ENCODE results near the gene PRICKLE2.
"Not testable (repeated sequence)": the region's sequence is repeated elsewhere in the genome, so short reads cannot be mapped to it uniquely, and the experiment has no call there.

PRICKLE2 gene

DNA sequence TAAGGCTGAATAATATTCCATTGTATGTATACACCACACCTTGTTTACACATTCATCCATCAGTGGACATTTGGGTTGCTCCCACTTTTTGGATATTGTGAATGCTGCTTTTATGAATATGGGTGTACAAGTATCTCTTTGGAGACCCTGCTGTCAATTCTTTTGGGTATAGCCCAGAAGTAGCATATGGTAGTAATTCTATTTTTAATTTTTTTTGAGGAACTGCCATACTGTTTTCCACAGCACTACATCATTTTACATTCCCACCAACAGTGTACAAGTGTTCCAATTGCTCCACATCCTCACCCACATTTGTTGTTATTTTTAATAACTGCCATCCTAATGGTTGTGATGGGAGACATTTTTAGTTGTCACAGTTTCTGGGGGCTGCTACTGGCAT lies 132.1 kb downstream of the PRICKLE2 start:
- no peak for DNase-seq

DNA sequence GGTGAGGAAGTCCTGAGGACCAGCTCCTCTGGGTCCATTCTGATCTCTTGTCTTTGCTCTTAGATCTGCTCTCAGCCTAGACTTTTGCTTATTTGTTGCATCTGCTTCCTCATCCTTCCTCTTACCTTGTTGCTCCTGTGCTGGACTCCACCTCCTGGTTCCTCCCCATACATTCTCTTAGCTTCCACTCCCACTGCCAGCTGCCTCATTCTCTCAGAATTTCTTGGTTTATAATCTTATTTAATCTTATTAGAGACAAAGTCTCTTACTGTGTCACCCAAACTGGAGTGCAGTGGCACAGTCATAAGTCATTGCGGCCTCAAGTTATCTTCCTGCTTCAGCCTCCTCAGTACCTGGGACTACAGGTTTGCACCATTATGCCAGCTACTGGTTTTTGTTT lies 133.8 kb downstream of the PRICKLE2 start:
- DNase-seq, result no peak

DNA sequence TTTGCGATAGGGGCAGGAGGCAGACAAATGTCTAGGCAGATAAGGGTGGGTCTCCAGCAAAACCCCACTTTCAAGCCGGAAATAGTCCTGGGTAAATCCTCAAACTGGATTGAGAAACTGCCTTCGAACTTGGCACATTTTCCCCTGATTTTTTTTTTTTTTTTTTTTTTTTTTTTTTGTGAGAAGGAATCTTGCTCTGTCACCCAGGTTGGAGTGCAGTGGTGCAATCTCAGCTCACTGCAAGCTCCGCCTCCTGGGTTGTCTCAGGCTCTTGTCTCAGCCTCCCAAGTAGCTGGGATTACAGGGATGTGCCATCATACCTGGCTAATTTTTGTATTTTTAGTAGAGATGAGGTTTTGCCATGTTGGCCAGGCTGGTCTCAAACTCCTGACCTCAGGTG lies 135.9 kb downstream of the PRICKLE2 start:
- DNase-seq, result not testable (repeated sequence)

DNA sequence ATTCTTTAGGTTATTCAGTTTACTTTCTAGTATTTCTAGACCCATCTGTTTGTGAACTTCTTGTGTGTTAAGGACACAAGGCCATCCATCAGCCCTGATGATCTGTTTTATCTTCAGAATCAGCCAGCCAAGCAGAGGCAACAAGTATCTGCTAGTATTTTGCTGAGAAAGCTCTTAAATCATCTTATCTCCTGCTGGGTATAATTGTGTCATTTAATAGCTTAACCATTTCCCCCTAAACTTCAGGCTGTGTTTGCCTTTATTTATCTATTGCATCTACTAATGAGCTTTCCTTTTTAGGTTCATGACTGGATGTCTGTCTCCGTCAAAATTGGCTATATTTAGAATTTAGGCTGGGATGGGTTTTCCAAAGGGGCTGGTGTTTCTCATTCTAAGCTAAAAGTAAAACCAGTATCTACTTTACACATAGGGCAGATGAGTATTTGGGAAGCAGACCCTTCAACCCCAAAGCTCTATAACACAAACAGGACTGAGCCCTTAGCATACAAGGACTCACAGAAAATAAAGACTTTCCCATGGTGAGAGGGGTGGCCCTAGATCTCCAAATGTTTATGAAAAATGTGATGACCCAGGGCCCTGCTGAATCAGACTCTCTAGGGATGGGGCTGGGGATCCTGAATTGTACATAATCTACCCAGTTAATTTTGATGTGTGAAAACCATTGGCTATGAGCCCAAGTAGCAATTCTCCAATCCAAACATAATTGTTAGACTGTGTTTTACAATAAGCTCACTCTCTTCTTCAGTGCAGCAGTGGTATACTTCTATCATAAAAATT lies 136.7 kb downstream of the PRICKLE2 start:
- DNase-seq, result no peak

DNA sequence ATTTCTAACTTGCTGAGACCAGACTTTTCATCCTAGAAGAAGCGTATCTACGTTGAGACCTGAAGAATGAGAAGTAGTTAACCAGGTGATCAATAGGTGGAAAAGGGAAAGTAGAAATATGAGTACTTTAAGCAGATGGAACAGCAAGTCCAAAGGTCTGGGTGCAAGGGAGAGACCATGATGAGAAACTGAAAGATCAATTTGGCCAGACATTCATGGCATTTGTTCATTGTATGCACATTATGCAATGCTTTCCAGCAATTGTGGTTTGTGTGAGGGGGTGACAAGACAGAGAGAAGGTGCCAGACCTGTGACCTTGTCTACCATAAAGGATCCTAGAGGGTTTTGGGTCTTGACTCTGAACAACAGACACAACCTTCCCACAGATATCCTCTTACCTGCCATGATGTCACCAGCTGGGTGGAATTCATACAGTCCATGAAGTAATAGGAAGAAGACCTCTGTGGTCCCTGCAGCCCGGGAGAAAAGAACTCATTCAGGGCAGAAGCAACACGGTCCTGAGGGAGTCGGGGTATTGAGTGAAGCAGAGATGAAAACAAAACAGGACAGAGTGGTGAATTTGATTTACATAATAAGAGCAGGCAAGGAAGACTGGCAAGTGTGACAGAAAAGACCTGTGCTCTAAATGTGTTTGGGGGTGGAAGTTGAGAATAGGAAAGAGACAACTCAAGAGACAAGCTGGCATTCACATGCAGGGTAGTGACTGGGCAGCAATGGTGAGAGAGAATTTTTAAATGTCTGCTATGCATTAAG lies 138.6 kb downstream of the PRICKLE2 start:
- no peak for DNase-seq

DNA sequence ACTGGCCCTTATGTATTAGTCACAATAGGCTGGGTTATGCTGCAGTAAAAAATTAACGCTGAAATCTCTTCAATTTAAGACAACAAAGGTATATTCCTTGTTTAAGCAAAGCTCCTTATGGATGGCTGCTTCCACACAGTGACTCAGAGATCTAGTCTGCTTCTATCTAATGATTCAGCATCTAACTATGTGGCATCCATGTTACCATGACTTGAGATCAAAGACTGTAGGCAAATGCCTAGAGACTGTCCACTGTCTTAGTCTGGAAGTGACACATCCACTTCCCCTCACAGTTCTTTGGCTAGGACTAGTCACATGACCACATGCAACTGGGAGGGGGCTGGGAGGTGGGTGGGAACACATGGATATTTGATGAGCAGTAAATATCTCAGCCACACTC lies 140.6 kb downstream of the PRICKLE2 start:
- DNase-seq, result no peak

DNA sequence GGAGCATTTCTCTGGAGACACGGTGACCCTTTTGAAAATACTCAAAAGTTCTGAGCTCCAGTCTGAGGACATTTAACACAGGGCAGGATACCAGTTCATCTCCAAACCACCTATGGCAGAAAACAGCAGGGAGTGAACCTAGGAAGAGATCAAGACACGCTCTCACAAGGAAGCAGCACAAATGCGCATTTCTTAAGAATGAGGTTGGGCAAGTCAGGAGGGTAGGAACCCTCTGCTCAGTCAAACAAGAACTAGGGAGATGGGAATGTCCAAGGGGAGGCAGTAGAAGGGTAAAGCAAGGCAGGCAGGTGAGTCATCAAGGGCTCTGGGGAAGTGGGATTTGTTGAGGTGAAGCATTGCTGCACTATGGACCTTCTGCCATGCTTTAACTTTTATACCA lies 141.7 kb downstream of the PRICKLE2 start:
- DNase-seq, result no peak

DNA sequence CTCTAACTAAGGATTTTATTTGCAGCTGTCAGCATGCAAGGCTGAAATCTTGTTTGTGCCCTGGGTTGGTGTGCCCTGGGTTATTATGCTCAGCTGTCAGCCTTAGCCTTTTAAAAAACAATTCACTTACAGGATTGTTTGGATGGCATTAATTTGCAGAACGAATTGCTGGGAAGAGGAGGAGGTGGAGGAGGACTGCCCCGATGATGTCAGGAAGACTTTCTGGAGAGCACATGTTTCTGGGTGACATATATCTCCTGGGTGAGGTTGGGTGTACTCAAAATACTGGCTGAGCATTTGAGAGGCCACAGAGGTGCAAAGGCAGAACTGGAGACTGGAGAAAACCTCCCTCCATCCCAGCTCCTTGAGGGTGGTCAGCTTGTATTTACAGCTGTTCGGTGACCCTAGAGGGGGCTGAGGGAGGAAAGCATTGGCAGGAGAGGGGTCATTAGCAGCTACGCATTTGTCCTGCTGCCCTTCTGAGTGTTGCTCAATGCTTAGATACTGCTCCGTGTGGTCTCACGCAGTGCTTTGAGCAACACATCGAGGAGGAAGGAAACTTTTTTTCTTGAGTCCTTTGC lies 142.2 kb downstream of the PRICKLE2 start:
- DNase-seq, result no peak

DNA sequence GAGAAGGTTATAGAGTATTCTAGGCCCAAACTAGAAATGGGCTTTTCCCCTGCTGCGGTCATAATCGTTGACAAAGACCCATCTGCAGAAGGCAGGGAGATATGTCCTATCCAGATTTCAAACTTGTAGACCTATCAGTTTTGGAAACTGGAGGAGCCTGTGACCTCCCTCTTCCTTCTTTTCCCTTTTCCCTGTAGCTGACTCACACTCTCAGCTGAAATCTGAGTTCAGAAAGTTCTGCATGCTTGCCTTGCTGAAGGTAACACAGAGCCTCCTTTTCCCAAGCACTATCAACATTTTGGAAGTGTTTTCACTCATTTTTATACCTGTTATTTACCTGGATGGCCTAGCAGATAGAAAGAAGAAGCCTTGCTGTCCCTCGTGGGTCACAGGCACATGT lies 142.9 kb downstream of the PRICKLE2 start:
- no peak for DNase-seq

DNA sequence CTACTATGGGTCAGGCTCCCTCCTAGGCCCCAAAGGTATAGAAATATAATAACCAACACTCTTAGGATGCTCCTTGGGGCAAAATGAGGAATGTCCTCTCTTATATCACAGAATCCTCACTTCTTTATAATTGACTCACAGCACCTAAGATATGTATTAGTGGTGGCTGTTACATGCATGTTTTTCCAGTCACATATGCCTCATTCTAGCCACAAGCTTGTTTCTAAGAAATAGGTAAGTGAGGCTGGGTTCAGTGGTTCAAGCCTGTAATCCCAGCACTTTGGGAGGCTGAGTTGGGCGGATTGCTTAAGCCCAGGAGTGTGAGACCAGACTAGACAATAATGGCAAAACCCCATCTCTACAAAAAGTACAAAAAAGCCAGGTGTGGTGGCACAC lies 144.0 kb downstream of the PRICKLE2 start:
- no peak for DNase-seq

DNA sequence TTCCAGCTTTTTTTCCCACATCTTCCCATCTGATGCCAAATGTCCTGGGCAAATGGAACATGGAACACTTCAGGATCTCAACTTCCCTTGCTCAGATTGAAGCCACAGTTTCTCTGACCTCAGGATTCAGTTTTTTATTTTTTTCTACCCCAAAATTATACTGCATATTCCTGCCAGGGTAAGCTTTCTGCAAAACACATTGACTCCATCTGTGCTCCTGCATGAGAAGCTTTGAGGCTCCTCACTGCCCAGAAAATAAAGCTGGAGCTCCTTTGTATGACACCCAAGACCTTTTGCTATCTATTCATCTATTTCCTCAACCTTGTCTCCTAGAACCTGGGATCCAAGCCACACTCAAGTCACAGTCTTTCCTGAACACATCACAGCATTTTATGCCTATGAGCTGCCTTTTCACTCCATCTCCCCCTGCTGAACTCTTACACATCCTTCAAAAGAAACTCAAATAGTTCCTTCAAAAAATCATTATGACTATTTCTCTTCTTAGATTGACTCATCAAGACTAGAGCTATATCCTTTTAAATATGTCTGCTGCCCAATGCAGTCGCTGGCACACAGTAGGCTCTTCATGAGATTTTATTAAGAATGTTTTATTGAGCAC lies 144.5 kb downstream of the PRICKLE2 start:
- DNase-seq, result no peak

DNA sequence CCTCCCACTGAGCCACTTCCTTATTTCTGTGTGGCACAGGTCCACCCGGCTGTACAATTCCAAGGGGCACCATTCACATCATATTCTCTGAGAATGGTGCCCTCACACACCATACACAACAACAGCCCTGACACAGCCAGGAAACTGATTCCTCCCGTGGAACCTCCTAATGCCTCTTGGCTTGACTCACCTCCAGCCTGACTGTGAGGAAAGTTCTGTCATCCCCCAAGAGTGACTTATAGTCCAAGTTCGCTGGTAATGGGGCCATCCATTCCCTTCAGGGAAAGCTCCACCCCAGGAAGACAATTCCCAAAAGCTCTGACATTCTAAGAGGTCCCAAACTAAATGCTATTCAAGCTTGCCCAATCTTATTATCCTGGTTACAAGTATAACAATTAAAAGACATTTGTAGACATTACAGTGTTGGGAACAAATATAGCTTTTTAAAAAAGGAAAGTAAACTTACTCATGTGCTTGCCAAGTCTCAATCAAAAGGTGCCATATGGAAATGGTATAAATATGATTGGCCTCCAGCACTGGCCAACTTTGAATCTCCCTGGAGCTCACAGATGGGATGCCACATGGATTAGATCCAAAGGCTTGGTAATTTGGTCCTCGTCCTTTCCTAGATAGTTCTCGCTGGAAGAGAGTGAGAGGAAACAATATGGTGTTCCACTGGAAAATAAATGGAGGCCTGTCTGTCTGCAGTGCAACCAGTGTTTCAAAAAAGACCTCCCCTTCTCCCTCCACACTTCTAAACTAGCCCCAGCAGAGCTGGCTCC lies 145.7 kb downstream of the PRICKLE2 start:
- DNase-seq, result no peak

DNA sequence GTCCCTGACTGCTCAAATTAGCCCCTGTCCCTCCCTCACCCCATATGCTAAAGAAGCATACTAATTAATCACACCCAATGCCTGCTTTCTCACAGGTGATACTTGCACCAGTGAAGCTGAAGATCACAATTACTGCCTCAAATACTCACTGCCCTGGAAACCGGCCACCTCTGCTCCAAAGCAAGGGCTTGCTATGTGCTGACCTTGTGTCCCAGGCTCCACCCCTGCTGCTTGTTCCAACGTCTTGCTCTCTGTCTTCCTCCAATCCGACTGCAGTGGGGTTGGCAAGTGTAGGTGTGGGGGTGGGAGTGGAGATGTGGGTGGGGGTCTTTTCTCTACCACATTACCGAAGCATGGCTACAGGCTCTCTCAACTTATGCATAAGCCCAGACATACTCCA lies 146.3 kb downstream of the PRICKLE2 start:
- DNase-seq, result no peak

DNA sequence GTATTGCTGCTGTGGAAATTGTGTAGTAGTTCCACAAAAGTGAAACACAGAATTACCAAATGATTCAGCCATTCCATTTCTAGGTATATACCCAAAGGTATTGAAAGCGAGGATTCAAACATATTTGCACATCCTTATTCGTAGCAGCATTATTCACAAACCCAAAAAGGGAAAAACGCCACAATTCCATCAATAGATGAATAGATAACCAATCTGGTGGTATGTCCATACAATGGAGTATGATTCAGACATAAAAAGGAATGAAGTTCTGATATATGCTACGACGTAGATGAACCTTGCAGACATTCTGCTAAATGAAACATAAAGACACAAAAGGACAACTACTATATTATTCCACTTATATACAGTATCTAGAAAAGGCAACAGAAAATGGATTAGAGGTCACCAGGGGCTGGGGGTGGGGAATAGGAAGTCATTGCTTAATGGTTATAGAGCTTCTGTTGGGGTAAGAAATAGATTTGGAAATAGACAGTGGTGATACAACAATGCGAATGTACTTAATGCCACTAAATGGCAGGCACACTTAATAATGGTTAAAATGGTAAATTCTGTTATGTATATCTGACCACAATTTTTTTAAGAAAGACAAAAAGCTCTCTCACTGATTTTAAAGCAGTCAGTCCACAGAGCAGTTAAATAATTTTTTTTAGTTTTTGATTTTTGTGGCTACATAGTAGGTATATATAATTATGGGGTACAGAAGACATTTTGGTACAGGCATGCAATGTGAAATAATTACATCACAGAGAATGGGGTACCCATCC lies 150.2 kb downstream of the PRICKLE2 start:
- no peak for DNase-seq

DNA sequence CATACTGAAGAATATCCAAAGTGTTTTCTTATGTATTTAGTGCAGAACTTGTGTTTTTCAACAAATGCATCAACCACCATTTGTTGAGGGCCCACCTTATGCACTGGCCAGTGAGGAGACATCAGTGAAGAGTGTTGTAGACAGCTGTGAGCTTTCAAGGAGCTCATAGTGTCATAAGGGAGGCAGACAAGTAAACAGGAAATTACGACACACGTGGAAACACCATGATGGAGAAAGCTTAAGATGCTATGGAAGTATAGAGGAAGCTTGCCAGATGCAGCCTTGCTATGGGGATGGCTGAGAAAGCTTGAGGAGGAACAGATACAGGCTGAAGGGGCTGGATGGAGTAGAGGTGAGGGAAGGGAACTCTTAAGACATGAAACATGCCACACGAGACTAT lies 151.2 kb downstream of the PRICKLE2 start:
- DNase-seq, result no peak

DNA sequence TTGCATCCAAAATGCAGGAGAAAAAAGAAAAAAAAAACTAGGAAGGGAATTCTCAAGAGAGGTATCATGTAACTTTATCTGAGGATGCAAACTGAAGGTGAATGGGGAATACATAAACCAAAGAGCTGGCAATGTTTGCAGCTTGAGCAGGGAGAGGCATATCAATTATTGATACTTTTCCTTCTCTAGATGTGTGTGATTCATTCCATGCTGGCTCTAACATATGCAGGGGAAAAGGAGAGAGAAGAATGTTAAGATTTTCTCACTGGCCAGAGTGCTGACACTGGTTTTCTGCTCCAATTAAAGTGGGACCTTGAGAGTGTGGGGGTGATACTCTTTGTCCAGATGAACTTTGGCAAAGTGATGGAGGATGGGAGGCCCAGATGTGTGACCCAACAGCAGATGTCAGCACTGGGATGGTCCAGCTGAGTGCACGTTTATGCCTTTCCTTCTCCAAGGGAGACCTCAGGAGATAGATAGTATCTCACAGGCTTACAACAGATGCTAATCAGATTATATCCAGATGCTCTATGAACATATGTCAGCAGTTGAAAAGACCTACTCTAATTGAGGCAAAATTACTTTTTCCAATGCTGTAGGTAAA lies 152.0 kb downstream of the PRICKLE2 start:
- DNase-seq, result peak; percentile 75

DNA sequence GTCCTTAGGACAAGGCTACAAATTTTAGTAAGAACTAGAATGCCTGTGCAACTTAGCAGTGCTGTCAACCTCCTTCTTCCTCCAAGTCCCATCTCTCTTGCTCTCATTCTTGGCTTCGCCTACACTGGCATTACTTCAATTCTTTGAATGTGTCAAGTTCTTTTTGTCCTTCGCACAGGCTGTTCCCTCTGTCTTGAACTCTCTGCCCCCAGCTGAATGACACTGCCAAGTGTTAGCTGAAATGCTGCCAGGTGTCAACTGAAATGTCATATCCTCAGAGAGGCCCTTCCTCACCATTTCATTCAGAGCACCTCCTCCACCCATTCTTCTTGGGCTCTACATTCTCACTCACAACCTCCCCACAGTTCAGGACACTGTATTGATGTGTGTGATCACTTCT lies 153.1 kb downstream of the PRICKLE2 start:
- DNase-seq, result no peak

DNA sequence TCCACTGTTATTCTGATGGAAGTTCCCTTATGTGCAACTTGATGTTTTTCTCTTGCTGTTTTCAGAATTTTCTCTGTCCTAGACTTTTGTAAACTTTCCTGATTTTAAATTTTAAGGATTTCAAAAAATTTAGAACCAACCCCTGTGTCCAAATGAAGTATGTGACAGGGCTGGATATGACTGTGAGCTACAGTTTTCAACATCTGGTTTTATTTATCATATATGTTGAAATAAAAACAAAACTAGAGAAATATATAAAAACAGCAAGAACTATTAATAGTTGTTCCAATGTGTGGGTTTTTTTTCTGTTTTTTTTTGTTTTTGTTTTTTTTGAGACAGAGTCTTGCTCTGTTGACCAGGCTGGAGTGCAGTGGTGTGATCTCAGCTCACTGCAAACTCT lies 154.6 kb downstream of the PRICKLE2 start:
- no peak for DNase-seq

DNA sequence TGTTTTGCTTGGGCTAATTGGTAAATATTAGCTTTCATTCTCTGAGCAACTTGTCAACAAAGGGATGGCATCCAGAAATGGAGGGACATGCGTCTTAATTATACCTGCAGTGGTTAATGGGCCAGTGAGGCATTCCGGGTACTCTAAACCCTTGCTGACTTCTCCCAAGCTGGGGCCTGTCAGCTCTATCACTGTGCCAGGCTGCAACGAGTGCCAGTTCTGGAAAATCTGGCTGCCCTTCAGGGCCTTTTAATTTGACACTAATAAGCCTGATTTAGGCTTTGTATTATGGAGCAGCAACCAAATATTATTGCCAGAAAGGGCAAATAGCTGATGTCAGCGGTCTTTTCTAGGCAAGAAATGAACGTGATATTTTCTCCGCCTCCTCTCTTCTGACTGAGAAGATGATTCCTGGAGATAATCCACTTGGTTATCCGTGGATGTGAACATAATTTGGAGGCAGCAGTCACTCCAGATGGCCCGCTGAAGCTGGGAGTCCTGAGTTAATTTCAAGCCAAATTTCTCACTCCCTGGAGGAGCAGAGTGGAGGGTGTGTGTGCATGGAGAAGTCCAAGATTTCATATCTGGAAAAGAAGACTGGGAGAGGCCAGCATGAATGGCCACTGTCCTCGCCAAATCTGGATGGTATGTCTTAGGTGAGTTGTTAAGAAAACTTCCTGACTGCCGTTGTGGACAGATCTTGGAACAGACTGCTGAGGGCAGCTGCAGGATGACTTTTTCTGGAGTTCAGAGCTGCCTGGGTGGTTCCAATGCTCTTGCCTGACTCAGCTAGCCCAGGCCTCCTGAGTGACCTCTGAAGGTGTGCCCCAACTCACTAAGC lies 157.5 kb downstream of the PRICKLE2 start:
- no peak for DNase-seq

DNA sequence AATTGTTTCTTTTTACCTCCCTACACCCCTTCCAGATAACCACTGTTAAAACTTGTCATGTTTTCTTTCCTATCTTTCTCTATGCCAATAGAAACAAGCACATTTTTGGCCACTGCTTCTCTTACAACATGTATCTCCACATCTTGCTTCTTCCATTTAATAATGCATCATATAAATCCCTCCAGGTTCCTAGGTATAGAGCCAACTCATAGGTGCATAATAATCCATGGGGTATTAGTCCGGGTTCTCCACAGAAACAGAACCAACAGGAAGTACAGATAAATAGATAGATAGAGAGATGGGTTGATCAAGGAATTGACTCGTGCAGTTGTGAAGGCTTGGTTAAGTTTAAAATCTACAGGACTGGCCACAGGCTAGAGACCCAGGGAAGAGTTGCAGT lies 160.5 kb downstream of the PRICKLE2 start:
- no peak for DNase-seq
